Measurements from ENCODE around the gene DDIT4.
A peak's percentile ranks its signal among the peaks of the same experiment; 100 is the strongest.

The DDIT4 gene

GRCh38 chr10:72252972-72253371, 20.8 kb upstream of the DDIT4 start:
- Histone ChIP-seq H3K9ac (ENCODE audit: low read length) (peak overlapping the region; percentile 77), H3K36me3 (ENCODE audit: control insufficient read depth, insufficient read depth, low read length, severe bottlenecking) (no peaks in the 10 kb centered on the region), H3K4me1 (ENCODE audit: control insufficient read depth, insufficient read depth, low read length) (peaks cover 87% of the 10 kb centered on the region), H3K9me3 (ENCODE audit: control insufficient read depth, low read length) (no peaks in the 10 kb centered on the region), H3K4me3 (ENCODE audit: low read length) (no peak overlapping the region), H3K27me3 (replicated peaks; ENCODE audit: control insufficient read depth, insufficient read depth, low read length) (no peaks in the 10 kb centered on the region)
- peak; percentile 37 for DNase-seq (ENCODE audit: low read depth)

- H3K27me3 ChIP-seq (replicated peaks; ENCODE audit: control insufficient read depth, insufficient read depth, low read length), result no peaks in the 10 kb centered on the region
- H3K4me1 ChIP-seq (ENCODE audit: control insufficient read depth, insufficient read depth, low read length), result peaks cover 81% of the 10 kb centered on the region
- peak overlapping the region; percentile 77 for H3K9ac ChIP-seq (ENCODE audit: low read length)
- H3K9me3 ChIP-seq (ENCODE audit: control insufficient read depth, low read length), result no peaks in the 10 kb centered on the region
- no peak overlapping the region for H3K4me3 ChIP-seq (ENCODE audit: low read length)
- H3K36me3 ChIP-seq (ENCODE audit: control insufficient read depth, insufficient read depth, low read length, severe bottlenecking), result no peaks in the 10 kb centered on the region
- no peak for DNase-seq (ENCODE audit: low read depth)
These were observed 20.1 kb upstream of the DDIT4 start for GRCh38 chr10:72253578-72253977.

DNA sequence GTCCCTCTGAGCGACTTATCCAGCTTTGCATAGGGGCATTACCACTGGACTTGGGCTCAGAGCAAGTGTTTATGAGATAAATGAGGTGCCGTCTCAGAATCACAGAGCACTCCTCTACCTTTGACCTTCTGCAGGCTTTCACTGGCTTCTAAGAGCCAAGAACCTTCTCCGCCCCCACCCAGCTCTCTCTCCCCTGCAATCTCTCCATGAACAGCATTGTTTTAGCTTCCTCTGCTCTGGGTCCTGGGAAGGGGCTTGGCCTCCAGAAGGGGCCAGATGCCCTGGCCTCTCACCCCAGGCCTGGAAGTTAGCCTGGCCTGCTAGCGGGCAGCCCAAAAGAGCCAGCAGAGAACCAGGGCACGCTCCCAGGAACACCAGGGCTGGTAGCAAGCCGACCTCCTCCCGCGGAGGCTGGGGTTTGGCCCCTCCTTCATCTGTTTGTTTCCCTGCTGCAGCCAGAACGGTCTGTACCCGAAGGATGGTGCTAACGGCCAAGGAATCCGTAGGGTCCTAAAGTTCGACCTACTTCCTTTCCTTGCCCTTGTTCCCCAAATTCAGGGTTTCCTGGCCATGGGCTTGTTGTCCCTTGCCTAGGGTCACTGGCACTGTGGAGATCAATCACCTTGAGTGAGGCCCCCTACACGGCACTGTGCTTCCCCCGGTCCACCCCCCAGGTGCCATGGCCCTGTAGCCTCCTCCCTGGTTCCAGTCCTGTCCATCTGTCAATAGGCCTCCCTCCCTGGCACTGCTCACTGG, 18.7 kb upstream of the DDIT4 start:
- peak overlapping the region; percentile 32 for H3K4me3 ChIP-seq (ENCODE audit: low read length)
- H3K4me1 ChIP-seq (ENCODE audit: control insufficient read depth, insufficient read depth, low read length), result peaks cover 84% of the 10 kb centered on the region
- H3K27me3 ChIP-seq (replicated peaks; ENCODE audit: control insufficient read depth, insufficient read depth, low read length), result no peaks in the 10 kb centered on the region
- H3K36me3 ChIP-seq (ENCODE audit: control insufficient read depth, insufficient read depth, low read length, severe bottlenecking), result no peaks in the 10 kb centered on the region
- H3K9me3 ChIP-seq (ENCODE audit: control insufficient read depth, low read length), result no peaks in the 10 kb centered on the region
- H3K9ac ChIP-seq (ENCODE audit: low read length), result peak overlapping the region; percentile 86
- DNase-seq (ENCODE audit: low read depth), result peak; percentile 87

GRCh38 chr10:72255977-72256729, 17.6 kb upstream of the DDIT4 start:
- DNase-seq (ENCODE audit: low read depth), result no peak
- Histone ChIP-seq H3K4me1 (ENCODE audit: control insufficient read depth, insufficient read depth, low read length) (peaks cover 84% of the 10 kb centered on the region), H3K27me3 (replicated peaks; ENCODE audit: control insufficient read depth, insufficient read depth, low read length) (no peaks in the 10 kb centered on the region), H3K9ac (ENCODE audit: low read length) (peak overlapping the region; percentile 86), H3K4me3 (ENCODE audit: low read length) (no peak overlapping the region), H3K9me3 (ENCODE audit: control insufficient read depth, low read length) (no peaks in the 10 kb centered on the region), H3K36me3 (ENCODE audit: control insufficient read depth, insufficient read depth, low read length, severe bottlenecking) (no peaks in the 10 kb centered on the region)

DNA sequence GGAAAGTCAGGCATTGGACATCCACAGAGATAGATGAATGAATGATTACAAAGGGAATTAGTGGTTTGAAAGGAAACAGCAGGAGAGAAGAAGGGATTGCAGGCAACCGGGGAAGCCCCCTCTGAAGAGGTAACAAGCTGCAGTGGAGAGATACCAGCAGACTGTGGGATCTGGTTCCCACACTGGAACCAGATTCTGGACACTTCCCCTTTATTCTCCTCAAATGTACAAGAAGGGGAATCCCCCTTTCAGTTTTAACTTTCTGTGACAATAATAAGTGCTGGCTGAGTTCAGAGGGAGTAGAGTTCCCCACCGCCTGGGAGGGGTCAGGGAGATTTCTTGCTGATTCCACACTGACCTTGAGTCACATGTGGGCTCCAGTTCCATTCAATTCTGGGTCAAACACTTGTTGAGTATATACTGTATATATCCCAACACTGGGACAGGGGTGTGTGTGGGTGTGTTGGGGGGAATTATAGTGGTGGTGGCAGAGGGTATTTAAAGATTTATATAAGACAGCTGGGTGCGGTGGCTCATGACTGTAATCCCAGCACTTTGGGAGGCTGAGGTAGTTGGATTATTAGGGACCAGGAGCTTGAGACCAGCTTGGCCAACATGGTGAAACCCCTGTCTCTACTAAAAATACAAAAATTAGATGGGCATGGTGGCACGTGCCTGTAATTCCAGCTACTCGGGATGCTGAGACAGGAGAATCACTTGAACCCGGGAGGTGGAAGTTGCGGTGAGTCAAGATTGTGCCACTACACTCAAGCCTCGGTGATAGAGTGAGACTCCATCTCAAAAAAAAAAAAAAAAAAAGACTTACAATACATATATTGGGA, 16.5 kb upstream of the DDIT4 start:
- no peak overlapping the region for H3K4me3 ChIP-seq (ENCODE audit: low read length)
- H3K4me1 ChIP-seq (ENCODE audit: control insufficient read depth, insufficient read depth, low read length), result peaks cover 81% of the 10 kb centered on the region
- H3K27me3 ChIP-seq (replicated peaks; ENCODE audit: control insufficient read depth, insufficient read depth, low read length), result no peaks in the 10 kb centered on the region
- peak; percentile 64 for DNase-seq (ENCODE audit: low read depth)
- peak overlapping the region; percentile 14 for H3K9ac ChIP-seq (ENCODE audit: low read length)
- H3K36me3 ChIP-seq (ENCODE audit: control insufficient read depth, insufficient read depth, low read length, severe bottlenecking), result no peaks in the 10 kb centered on the region
- H3K9me3 ChIP-seq (ENCODE audit: control insufficient read depth, low read length), result no peaks in the 10 kb centered on the region

DNA sequence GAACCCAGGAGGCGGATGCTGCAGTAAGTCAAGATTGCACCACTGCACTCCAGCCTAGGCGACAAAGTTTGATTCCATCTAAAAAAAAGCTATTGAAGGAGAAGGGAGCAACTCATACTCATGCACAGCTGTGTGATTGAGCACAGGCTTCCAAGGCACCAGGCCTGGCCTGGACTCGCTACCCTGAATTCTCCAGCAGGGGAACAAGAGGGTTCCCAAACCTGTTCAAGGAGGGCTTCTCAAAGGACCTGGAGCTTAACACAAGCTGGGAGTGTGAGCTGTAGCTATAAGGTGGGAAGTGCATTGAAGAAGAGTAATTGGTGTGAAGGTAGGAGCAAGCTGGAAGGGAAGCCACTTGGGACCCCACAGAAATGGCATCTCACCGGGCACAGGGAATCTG, 15.1 kb upstream of the DDIT4 start:
- peaks cover 69% of the 10 kb centered on the region for H3K4me1 ChIP-seq (ENCODE audit: control insufficient read depth, insufficient read depth, low read length)
- no peaks in the 10 kb centered on the region for H3K9me3 ChIP-seq (ENCODE audit: control insufficient read depth, low read length)
- H3K4me3 ChIP-seq (ENCODE audit: low read length), result no peak overlapping the region
- no peak overlapping the region for H3K9ac ChIP-seq (ENCODE audit: low read length)
- no peaks in the 10 kb centered on the region for H3K36me3 ChIP-seq (ENCODE audit: control insufficient read depth, insufficient read depth, low read length, severe bottlenecking)
- H3K27me3 ChIP-seq (replicated peaks; ENCODE audit: control insufficient read depth, insufficient read depth, low read length), result no peaks in the 10 kb centered on the region
- DNase-seq (ENCODE audit: low read depth), result no peak

DNA sequence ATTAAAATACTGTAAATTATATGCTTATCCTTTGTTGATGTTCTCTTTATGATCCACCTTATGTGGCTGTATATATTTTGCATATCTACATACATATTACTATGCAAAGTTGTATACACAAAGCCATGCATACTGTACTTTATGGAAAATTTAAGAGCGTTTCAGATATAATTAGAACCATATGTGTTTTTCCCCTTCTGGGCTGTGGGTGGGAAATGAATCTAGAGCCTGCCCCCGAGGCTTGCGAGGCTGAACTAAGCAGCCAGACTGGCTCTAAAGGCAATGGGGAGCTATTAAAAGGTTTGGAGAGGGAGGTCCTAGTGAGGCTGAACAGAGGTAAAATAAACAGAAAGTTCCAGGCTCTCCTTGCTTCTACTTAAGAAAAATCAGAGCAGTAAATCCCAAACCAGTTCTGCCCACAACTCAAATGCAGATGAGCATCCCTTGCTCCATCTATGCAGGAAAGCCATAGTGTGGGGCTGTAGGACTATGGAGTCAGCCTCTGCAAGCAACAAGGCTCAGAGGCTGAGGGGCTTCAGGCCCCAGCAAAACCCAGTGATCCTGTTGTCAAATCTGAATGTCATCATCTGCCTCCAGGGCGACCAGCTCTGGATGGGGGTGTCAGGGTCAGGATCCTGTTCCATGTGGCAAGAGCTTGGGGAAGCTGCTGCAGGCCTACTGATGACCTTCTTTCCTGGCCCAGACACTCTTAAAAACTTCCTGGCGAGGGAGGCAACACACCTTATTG, 14.1 kb upstream of the DDIT4 start:
- peak overlapping the region; percentile 94 for H3K9ac ChIP-seq (ENCODE audit: low read length)
- peak overlapping the region; percentile 52 for H3K4me3 ChIP-seq (ENCODE audit: low read length)
- peak; percentile 90 for DNase-seq (ENCODE audit: low read depth)
- H3K36me3 ChIP-seq (ENCODE audit: control insufficient read depth, insufficient read depth, low read length, severe bottlenecking), result no peaks in the 10 kb centered on the region
- H3K27me3 ChIP-seq (replicated peaks; ENCODE audit: control insufficient read depth, insufficient read depth, low read length), result no peaks in the 10 kb centered on the region
- H3K9me3 ChIP-seq (ENCODE audit: control insufficient read depth, low read length), result no peaks in the 10 kb centered on the region
- peaks cover 58% of the 10 kb centered on the region for H3K4me1 ChIP-seq (ENCODE audit: control insufficient read depth, insufficient read depth, low read length)

GRCh38 chr10:72260239-72260975, 13.3 kb upstream of the DDIT4 start:
- DNase-seq (ENCODE audit: low read depth), result peak; percentile 90
- Histone ChIP-seq H3K9ac (ENCODE audit: low read length) (peak overlapping the region; percentile 94), H3K9me3 (ENCODE audit: control insufficient read depth, low read length) (no peaks in the 10 kb centered on the region), H3K36me3 (ENCODE audit: control insufficient read depth, insufficient read depth, low read length, severe bottlenecking) (no peaks in the 10 kb centered on the region), H3K4me1 (ENCODE audit: control insufficient read depth, insufficient read depth, low read length) (peaks cover 51% of the 10 kb centered on the region), H3K4me3 (ENCODE audit: low read length) (peak overlapping the region; percentile 81), H3K27me3 (replicated peaks; ENCODE audit: control insufficient read depth, insufficient read depth, low read length) (no peaks in the 10 kb centered on the region)

DNA sequence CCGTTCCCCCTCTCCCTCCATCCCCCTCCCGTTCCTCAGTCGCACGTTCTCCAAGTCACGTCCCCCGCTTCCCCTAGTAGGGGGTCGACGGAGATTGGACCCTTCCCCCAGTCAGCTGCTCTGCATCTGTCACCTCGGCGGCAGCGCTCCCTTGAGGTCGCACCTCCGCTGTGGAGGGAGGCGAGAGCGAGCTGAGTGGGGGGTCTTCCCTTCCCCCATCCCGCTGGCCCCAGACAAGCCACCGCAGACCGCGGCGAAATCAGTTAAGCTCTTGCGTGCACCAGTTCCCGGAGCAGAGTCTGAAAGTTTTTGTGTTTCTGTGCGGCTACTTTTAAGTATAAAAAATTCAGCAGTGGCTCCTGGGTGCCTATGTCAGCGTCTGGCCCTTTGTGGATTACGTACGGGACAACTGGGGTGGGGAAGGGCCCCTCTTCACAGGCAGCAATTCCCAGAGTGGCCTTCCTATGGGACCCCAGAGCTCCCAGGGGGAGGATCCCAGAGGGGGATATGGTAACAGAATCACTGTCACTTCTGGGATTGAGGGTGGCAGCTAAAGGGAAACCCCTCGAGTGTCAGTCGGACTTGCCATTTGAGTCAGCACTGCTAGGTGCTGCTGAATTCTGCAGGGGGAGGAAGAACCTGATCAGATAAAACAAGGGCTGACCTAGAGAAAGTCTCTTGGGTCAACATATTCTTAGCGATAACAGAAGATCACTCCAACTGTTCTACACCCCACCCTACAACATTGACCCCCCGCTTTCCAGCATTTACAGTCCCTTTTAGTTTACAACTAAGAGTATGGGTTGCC, 12.5 kb upstream of the DDIT4 start:
- peak; percentile 84 for DNase-seq (ENCODE audit: low read depth)

More for the DNA sequence above, 12.5 kb upstream of the DDIT4 start:
- Histone ChIP-seq H3K9me3 (ENCODE audit: control insufficient read depth, low read length) (no peaks in the 10 kb centered on the region), H3K9ac (ENCODE audit: low read length) (peak overlapping the region; percentile 94), H3K27me3 (replicated peaks; ENCODE audit: control insufficient read depth, insufficient read depth, low read length) (no peaks in the 10 kb centered on the region), H3K4me3 (ENCODE audit: low read length) (peak overlapping the region; percentile 81), H3K4me1 (ENCODE audit: control insufficient read depth, insufficient read depth, low read length) (peaks cover 43% of the 10 kb centered on the region), H3K36me3 (ENCODE audit: control insufficient read depth, insufficient read depth, low read length, severe bottlenecking) (no peaks in the 10 kb centered on the region)
